Activated T-cell treated with anti-CD3 and anti-CD28 coated beads, Interleukin-2, amount 50 U/mL, for 48 hours (primary cell): ENCODE results near the gene SNHG17.
"Not testable (repeated sequence)": the region's sequence is repeated elsewhere in the genome, so short reads cannot be mapped to it uniquely, and the experiment has no call there.

Source experiments
- DNase-seq, 2 experiments: peaks; one replicate each; pipeline ENCODE4 v3.0.0-alpha.2; 2020

Gene SNHG17

DNA sequence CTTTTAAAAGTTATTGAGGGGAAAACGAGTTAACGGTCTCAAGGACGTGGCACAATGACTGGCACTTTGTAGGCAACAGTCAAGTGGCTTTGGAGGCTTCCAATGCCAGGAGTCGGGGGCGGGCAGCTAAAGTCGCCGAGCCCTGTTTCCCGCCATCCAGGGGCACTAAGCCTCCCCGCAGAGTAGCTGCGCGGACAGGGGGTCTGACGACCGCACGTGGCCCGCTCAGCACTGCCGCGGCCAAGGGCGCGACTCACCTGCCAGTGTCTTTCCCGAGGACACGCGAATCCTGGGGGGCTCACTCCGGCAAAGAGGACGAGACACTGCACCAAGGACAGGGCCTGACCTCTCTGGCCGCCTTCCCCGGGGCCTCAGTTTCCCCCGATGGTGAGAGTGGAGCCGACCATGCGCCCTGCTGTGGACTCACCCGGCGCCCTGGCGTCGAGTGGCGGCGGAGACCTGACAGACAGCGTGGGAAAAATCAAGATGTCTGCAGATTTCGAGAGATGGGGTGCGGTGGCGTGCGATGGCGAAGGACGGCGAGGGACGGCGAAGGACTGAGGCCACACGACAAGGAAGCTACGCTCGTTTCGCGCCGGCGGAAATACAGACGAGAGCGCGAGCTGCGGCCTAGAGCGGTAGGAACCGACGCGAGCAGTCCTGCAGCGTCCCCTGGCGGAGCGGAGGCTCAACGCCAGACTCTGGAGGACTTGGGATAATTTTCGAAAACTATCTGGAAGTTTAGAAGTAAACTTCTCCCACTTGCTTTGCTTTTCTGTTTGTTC lies at the start of gene SNHG17:
Gene SNHG17 (minus strand): TSS at position 559 of the 785 bp plus-strand sequence.
- DNase-seq = peak; percentile 93 to 94

DNA sequence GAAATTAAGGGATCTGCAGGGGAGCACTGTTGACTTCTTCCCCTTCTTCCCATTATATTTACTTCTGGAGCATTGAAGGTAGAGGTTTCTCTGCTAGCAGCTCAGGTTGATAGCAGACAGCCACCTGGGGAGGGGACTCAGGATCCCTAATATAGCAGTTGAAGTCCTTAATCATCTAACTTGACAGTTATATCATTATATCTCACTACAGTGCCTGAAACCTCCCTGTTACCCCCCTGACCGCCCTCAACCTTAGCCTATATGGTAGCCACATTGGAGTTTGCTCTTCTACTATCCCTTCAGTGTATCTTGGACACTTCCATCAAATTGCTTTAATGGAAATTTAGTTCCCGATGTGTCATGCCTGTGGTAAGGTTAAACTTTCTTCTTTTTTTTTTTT lies 44.5 kb upstream of the SNHG17 start:
- DNase-seq = no peak

DNA sequence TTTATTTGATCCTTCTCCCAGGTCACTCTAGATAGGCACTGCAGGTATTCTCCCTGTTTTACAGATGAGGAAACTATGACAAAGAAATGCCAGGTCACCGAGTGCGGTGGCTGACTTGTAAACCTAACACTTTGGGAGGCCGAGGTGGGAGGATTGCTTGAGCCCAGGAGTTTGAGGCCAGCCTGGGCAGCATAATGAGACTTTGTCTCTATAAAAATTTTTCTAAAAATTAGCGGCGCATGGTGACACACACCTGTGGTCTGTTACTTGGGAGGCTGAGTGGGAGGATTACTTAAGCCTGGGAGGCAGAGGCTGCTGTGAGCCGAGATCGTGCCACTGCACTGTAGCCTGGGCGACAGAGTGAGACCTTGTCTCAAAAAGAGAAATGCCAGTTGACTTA lies 42.6 kb upstream of the SNHG17 start:
- no peak for DNase-seq

DNA sequence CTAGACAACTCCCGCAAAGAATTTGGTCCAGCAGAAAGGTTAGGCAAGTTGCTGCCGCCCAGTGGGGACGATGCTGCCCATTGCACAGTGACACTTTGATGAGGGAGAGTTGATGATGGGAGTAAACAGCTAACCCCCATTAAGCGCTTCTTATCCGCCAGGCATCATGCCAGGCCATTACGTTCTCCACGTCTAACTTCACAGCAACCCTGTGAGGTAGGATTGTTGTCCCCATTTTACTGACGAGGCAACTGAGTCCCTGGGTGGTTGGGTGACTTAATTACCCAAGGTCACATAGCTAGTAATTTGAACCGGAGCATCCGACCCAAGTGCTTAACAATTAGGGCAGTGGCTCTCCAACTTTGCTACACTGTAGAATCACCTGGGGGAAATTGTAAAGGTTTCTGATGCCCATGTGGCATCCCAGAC lies 38.3 kb upstream of the SNHG17 start:
- no peak for DNase-seq

DNA sequence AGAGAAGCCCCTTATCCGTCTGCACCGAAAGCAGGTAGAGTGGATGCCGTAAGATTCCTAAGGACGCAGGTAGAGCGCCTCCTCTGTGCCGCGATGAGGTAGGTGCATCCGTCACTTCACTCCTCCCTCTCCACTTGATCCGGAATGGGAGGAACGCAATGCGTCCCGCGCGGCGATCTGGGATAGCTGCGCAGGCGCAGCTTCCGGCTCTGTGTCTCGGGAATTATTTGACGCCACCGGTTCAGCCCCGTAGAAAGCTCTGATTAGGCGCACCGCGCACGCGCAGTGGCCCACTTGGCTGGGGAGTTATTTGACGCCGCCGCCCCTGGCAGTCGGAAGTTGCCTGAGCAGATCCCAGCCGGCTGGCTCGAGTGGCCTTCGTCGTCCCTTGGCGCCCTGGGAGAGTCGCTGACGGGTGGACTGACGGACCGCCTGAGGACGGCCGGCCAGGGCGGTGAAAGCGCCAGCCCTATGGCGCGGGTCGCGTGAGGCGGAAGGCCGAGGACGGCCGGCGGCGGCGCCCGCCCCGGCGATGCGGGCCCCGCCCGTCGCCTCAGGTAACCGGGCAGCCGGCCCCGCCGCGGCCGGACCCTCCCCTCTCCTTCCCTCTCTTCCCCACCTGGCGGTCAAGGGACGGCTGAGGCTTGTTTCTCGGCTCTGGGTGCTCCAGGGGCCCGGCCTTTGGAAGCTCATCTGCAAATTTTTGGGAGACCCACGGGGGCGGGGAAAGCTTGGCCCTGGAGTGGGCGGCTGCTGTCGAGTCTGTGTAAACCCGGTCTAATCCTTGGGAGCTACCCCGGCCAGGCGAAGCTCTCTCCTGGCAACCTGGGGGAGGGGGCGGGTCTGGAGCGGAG lies 37.6 kb upstream of the SNHG17 start, which contains the start of gene RALGAPB:
Gene RALGAPB (plus strand): TSS at position 331 of the 854 bp plus-strand sequence. CDS start 15,590 bp downstream, outside the sequence.
- DNase-seq = peak; percentile 97 to 99

DNA sequence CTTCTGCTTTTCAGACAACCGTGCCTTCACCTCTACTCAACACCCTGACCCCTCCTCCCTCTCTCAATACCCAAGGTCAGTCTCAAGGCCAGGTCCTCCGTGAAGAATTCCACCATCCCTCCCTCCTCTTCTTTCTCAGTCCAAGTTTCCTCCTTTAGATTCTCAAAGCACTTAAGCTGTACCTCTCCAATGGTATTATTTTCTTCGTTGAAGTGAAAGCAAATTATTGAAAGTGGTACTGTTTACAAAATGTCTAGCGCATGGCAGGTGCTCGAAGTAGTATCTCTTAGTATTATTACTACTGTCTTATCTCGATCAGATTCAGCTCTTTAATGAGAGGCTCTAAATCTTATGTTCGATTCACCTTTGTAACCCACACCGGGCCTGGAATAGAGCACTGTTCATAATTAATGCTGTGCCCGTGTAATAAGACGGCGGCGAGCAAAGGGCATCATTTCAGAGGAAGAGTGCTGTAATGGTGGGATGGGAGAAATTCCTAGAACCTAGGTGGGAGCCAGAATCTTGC lies 36.9 kb upstream of the SNHG17 start:
- DNase-seq = no peak

DNA sequence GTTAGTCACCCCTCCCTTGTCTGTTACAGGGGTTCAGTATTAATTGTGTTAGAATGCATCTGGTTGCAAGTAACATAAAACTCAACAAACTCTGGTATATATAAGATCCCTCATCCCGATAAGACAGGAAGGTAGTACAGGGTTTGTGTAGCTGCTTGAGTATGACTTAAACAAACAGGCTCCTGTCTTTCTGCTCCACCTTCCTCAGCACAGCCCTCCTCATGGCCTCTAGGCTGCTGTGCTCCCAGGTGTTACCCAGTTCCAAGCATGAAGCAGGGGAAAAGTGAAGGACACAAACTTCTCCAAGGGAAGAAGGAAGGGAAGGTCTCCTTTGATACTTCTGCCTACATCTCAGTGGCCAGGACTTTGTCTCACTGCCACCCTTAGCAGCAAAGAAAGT lies 36.1 kb upstream of the SNHG17 start:
- DNase-seq = no peak

DNA sequence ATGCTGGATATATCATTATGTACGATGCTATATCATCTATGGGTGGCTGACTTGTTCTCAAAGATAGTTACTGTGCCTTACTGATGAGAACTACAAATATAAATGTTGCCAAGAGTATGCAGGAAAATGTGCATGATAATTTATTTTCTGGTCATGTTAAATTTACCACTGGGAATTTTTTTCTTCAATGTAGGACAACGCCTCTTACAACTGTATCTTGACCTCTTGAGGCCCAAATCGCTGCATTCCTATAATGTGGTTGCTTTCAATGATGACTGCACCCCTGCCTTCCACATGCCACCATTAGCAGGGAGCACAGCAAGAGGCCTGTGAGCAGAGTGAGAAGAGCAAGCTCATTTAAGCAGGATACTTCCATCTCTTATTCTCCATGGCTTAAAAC lies 31.9 kb upstream of the SNHG17 start:
- no peak for DNase-seq

DNA sequence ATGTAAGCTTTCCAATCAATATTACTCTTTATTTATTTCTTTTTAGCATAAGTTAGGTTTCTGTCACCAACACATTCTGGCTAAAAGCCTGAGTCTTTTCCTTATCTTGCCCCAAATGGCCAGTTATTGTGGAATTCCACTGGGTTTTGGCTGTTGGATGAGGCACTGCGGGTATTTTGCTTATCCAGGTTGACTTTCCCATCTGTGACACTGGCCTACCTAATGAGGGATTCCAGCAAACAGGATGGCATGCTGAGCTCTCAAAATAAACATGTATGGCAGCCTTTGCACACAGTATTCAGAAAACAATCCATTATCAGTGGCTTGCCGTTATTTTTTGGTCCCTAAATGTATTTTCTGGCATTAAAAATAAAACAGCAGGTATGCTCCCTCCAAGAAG lies 31.0 kb upstream of the SNHG17 start:
- DNase-seq = no peak

DNA sequence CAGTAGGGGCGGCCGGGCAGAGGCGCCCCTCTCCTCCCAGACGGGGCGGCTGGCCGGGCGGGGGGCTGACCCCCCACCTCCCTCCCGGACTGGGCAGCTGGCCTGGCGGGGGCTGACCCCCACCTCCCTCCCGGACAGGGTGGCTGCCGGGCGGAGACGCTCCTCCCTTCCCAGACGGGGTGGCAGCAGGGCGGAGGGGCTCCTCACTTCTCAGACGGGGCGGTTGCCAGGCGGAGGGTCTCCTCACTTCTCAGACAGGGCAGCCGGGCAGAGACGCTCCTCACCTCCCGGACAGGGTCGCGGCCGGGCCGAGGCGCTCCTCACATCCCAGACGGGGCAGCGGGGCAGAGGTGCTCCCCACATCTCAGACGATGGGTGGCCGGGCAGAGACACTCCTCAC lies 26.4 kb upstream of the SNHG17 start:
- not testable (repeated sequence) for DNase-seq

DNA sequence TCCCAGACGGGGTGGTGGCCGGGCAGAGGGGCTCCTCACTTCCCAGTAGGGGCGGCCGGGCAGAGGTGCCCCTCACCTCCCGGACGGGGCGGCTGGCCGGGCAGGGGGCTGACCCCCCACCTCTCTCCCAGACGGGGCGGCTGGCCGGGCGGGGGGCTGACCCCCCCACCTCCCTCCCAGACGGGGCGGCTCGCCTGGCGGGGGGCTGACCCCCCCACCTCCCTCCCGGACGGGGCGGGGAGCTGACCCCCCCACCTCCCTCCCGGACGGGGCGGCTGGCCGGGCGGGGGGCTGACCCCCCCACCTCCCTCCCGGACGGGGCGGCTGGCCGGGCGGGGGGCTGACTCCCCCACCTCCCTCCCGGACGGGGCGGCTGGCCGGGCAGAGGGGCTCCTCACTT lies 26.0 kb upstream of the SNHG17 start:
- DNase-seq = not testable (repeated sequence)

DNA sequence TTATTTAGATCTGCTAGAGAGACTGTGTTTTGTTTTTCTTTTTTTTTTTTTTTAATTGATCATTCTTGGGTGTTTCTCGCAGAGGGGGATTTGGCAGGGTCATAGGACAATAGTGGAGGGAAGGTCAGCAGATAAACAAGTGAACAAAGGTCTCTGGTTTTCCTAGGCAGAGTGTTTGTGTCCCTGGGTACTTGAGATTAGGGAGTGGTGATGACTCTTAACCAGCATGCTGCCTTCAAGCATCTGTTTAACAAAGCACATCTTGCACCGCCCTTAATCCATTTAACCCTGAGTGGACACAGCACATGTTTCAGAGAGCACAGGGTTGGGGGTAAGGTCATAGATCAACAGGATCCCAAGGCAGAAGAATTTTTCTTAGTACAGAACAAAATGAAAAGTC lies 25.5 kb upstream of the SNHG17 start:
- DNase-seq = not testable (repeated sequence)

DNA sequence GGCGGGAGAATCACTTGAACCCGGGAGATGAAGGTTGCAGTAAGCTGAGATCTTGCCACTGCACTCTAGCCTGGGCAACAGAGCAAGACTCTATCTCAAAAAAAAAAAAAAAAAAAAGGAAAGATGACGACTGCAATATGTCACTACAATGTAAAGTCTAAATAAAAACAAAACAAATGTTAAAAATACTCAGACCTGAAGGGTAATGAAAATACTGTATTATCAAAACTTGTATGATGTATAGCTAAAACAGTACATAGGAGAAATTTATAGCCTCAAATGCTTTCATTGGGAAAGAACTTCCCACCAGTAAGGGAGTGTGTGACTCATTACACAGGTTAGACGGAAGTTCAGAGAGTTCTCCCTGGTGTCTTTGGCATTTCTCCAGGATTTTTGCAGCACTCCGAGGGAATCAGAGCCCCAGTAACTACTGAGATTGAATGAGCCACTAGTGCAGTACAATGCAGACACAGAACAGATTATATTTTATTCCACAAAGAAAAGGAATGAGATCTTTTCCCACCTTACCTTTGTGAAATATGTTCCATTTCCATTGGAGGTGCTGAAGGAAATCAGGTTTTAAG lies 25.0 kb upstream of the SNHG17 start:
- no peak for DNase-seq

DNA sequence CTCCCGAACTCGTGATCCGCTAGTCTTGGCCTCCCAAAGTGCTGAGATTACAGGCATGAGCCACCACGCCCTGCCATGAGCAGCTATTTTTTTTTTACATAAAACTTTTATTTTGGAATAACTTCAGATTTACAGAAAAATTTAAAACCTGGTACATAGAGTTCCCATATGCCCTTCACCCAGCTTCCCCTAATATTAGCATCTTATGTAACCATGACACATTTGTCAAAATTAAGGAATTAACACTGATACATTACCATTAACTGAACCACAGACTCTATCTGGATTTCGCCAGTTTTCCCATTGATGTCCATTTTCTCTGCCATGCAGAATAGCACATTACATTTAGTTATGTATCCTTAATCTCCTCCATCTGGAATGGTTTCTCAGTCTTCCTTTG lies 23.2 kb upstream of the SNHG17 start:
- no peak for DNase-seq

DNA sequence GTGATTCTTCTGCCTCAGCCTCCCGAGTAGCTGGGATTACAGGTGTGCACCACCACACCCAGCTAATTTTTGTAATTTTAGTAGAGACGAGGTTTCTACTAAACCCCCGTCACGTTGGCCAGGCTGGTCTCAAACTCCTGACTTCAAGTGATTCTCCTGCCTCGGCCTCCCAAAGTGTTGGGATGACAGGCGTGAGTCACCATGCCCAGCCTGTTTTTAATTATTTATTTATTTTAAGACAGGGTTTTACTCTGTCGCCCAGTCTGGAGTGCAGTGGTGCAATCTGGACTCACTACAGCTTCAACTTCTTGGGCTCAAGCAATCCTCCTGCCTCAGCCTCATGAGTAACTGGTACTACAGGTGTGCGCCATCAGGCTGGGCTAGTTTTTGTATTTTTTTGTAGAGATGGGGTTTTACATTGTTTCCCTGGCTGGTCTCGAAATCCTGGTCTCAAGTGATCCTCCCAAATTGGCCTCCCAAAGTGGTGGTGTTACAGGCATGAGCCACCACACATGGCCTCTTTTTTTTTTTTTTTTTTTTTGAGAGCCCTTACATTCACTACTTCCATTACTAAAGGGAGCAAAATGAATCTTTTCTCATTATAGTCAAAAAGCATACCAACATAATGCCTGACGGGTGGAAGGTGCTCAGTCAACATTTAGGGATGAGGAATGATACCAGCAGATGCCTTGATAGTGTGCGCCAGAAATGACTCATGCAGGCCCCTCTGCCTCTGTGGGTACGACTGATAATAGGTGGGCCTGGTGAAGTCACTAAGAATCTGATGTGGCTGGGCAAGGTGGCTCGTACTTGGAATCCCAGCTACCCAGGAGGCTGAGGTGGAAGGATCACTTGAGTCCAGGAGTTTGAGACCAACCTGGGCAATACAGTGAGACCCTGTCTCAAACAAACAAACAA lies 19.7 kb upstream of the SNHG17 start:
- DNase-seq = no peak

DNA sequence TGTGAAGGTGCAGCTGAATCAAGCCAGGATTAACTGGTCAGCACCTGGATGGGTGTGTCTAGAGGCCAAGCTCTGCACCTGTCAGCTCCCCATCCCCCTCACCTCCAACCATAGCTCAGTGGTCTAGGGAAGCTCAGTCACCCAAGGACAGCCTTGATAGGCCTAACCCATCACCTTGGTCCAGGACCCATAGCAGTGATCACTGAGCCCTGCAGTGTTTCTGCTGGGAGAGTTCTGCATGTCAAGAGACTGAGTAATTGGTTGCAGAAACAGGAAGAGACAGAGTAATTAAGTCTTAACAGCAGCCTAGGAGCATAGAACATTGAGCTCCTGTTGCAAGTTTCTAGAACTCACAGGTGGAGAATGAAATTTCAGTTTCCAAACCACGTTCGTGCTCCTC lies 18.8 kb upstream of the SNHG17 start:
- DNase-seq = no peak

DNA sequence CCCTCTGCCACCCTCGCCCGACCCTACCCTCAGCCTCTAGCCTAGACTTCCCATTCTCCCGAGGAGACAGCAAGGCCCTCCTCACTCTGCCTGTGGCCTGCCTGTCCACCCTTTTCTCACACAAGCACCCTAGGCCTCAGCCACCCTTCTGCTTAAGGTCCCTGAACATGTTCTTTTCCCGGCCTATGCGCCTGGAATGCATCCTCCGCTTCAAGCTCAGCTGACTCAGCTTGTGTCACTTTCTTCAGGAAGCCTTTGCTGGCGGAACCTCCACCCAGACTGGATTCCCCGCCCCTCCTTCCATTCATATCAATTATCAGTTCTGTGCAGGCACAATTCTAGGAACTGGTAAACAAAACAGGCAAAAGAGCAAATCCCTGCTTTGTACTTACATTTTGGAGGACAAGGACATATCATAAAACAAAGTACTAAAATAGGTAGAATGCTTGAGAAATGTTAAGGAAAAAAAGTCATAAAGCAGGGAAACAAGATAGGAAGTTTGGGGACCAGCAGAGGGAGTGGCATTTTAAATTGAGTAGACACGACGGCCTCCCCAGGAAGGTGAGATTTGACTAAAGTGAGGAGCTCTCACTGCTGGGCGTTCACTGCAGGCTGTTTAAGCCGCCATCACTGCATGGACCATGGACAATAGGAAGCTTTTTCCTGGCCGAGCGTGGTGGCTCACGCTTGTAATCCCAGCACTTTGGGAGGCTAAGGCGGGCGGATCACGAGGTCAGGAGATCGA lies 17.9 kb upstream of the SNHG17 start:
- no peak for DNase-seq

DNA sequence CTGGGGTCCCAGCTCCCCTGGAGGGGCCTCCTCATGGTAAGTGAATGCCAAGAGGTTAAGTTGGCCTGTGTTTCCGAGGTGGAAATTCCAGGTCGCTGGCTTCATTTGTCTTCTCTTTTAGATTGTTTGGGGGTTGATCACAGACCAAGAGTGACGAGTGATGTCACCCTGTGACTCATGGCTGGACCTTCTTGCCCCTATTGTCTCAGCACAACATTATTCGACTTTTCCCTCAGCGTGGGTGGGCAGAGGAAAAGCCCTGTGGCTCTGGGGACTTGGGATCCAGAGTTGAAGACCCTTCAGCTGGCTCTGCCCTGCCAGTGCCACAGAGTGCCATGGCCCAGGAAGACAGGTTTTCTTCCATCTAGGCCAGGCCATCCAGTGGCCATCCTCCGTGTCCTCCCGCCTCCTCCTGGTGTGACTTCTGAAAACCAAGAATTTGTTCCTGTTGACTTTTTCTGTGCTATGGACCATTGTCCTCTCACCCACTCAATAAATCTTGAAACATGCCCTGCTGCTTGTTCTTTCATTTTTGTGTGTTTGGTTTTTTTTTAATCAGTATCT lies 15.4 kb upstream of the SNHG17 start:
- DNase-seq = no peak

DNA sequence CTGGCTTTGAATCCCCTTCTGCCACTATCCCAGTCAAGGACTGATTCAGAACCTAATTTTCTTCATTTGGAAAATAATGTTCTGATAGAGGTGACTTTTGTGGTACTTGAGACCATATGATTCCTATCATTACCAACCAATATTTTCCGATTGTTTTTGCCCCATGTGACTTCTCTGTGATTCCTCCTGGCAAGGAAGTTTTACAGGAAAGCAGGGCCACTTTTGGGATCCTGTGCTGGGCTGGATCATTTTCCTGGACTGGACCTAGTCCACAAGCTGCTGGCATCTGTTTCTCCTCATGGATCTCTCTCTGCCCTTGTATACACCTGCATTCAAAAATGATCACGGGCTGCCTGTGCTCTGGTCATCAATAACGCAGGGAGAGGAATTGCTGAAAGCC lies 13.9 kb upstream of the SNHG17 start:
- DNase-seq = no peak

DNA sequence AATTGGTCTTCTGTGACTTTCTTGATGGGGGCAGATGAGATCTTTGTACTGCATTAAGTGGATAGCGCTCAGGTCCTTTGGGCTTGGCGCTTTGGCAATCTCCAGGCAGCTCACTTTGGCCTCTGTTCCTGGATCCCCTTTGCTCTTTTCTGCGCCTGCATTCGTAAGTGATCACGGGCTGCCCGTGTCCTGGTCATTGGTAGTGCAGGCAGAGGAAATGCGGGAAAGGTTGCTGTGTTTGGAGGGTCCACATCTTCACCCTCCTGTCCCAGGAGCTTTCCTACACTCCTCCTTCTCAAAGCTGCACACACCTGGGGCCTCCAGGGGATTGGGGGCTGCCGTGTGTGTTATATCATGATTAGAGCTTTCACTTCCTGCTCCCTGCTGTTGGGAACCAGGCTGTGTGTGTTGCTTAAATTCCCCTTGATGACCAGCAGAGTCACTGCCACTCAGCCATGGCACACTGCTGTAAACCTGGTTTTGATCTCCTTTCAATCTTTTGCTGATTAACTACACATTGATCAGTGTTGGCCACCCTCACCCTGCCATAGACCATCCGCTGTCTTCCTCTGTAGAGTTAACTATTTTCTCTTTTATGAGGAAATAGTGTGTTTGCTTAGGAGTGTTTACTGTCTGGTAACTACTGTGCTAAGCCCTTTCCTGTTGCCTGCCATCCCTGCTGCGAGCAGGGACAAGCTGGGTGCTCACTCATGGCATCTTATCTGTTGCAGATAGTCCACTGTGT lies 13.0 kb upstream of the SNHG17 start:
- DNase-seq = no peak
